Aorta (tissue), 5 donors: ENCODE measurements around the gene EVI5. TPM values are rescaled to one million over a fixed set of nuclear protein-coding genes. Genes with fewer than 3 reads are reported as not detected.

Source experiments
- ATAC-seq: fragments of 200-7000 bp; cut with Tn5 transposase; one replicate; pipeline ENCODE4 v1.9.1; 2022; ENCODE audit warnings: moderate library complexity; ENCODE audit not compliant: low FRiP score
- DNase-seq, 2 donors: peaks; one replicate each; pipeline ENCODE4 v3.0.0-alpha.2; 2020
- H3K27ac ChIP-seq, 2 donors: one replicate each; pipeline ENCODE4 v1.5.1; 2013; ENCODE audit warnings: low read length in 2 of 2, mild to moderate bottlenecking in 2 of 2, moderate library complexity in 2 of 2, control low read depth in 1 of 2, inconsistent platforms in 1 of 2, low read depth in 1 of 2
- H3K27me3 ChIP-seq, 2 donors: one replicate each; pipeline ENCODE4 v1.6.1; 2013; ENCODE audit warnings: control low read depth in 1 of 2, low read length in 1 of 2, mild to moderate bottlenecking in 1 of 2, moderate library complexity in 1 of 2; ENCODE audit not compliant: insufficient read depth in 2 of 2, control insufficient read depth in 1 of 2
- H3K36me3 ChIP-seq, 2 donors: one replicate each; pipeline ENCODE4 v1.6.1; 2013; ENCODE audit warnings: control low read depth in 1 of 2, low read length in 1 of 2, mild to moderate bottlenecking in 1 of 2; ENCODE audit not compliant: insufficient read depth in 2 of 2, control insufficient read depth in 1 of 2
- H3K4me1 ChIP-seq, 2 donors: one replicate each; pipeline ENCODE4 v1.6.1; 2013; ENCODE audit warnings: low read length in 2 of 2, control low read depth in 1 of 2, mild to moderate bottlenecking in 1 of 2, moderate library complexity in 1 of 2; ENCODE audit not compliant: insufficient read depth in 2 of 2, control insufficient read depth in 1 of 2
- H3K4me3 ChIP-seq, 2 donors: one replicate each; pipeline ENCODE4 v1.5.1; 2013; ENCODE audit warnings: low read length in 2 of 2, control low read depth in 1 of 2, mild to moderate bottlenecking in 1 of 2
- H3K9me3 ChIP-seq: one replicate; pipeline ENCODE4 v1.6.1; 2013; ENCODE audit warnings: mild to moderate bottlenecking, low read length; ENCODE audit not compliant: control insufficient read depth
- WGBS, 2 donors: extraction: QIAGEN DNeasy Blood & Tissue Kit; methylation state at CpG; one replicate each; pipeline ENCODE4 v1.1.7; 2013; 5-methylcytosine and 5-hydroxymethylcytosine counted together
- intact Hi-C, 2 donors: fragments of 100-400 bp; cut with DNase I; formaldehyde crosslinking; loops; one replicate each; pipeline versions ENCODE4 v1.14.2 to v1.15.0; 2022
- polyA plus RNA-seq, 2 donors: library from polyadenylated mRNA; stranded (reverse); fragments of 200-250 nt; gene quantifications; one replicate each; pipeline ENCODE4 v1.2.3, GENCODE V29; 2013
- total RNA-seq, 2 donors: library from RNA; stranded (reverse); fragmentation: NEBNext Ultra II Directional; extraction: Animal tissue kit (Norgen Biotek cat#: 25700); gene quantifications; one replicate each; pipeline ENCODE4 v1.2.1, GENCODE V29; 2021
- donor health status: healthy with polysubstance abuse.
- donor health status: Bipolar disorder and iron deficiency.
- donor health status: DM: no; HTN: no; CAD: no.
- donor health status: DM: no; HTN: no; CAD: no.
- donor health status: DM: yes; HTN: yes; CAD: no.

Gene EVI5
- total and polyA plus RNA-seq, 4 donors = 8.3 to 54.7 (median 29.0) TPM

DNA sequence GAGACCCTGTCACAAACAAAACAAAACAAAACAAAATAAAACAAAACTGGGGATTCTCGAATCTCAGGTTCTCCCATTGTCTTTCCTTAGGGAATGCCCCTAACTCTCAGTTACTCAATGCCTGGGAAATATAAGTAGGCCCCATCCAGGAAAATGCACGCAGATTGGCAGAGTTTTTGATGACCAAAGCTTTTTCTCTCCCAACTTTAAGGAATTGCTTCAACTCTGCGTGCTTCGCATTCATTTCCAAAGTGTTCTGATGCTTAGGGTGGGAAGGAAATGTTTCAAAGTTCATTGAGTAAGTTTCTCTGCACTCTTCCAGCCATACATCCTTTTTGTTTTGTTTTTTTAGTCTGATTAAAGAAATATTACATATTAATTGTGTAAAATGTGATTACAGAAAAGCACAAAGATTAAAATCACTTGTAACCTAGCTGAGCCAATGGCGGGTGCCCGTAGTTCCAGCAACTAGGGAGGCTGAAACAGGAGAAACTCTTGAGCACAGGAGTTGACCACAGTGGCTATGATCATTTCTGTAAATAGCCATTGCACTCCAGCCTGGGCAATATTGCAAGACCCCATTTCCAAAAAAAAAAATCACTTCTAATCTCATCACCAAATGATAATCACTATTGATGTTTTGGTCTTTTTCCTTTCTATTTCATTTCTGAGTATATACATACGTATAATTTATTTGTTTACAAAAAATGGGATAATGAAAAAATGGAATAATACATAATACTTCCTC, 18.4 kb upstream of the EVI5 start:
- no peaks in the 10 kb centered on the region for H3K36me3 ChIP-seq
- H3K27ac ChIP-seq = no peak overlapping the region
- peaks cover 0 to 2% of the 10 kb centered on the region in 2 donors for H3K4me1 ChIP-seq
- no peak for DNase-seq
- H3K9me3 ChIP-seq = no peaks in the 10 kb centered on the region
- intact Hi-C loops = no loop called here
- ATAC-seq = no peak
- H3K4me3 ChIP-seq = no peak overlapping the region
- WGBS, 2 donors = 83 to 87% methylated on average over 7 of the region's 7 CpGs
- H3K27me3 ChIP-seq = no peaks in the 10 kb centered on the region

GRCh38 chr1:92797961-92798360, 13.1 kb upstream of the EVI5 start:
- Histone ChIP-seq H3K27ac (no peak overlapping the region), H3K4me3 (no peak overlapping the region), H3K9me3 (no peaks in the 10 kb centered on the region), H3K36me3 (no peaks in the 10 kb centered on the region), H3K4me1 (peaks cover 0 to 2% of the 10 kb centered on the region in 2 donors), H3K27me3 (no peaks in the 10 kb centered on the region)
- 59 to 60% methylated on average over 1 of the region's 1 CpG for WGBS, 2 donors
- intact Hi-C loops = no loop called here
- ATAC-seq = no peak
- no peak for DNase-seq

GRCh38 chr1:92797297-92797696, 12.4 kb upstream of the EVI5 start:
- DNase-seq = no peak
- Histone ChIP-seq H3K27me3 (no peaks in the 10 kb centered on the region), H3K27ac (no peak overlapping the region), H3K9me3 (no peaks in the 10 kb centered on the region), H3K36me3 (no peaks in the 10 kb centered on the region), H3K4me3 (no peak overlapping the region), H3K4me1 (peaks cover 0 to 2% of the 10 kb centered on the region in 2 donors)
- intact Hi-C loops = no loop called here
- no peak for ATAC-seq

- H3K4me1 ChIP-seq = no peaks in the 10 kb centered on the region
- intact Hi-C loops = no loop called here
- H3K27ac ChIP-seq = no peak overlapping the region
- H3K36me3 ChIP-seq = no peaks in the 10 kb centered on the region
- H3K4me3 ChIP-seq = no peak overlapping the region
- 91 to 94% methylated on average over 4 of the region's 4 CpGs for WGBS, 2 donors
- DNase-seq = no peak
- H3K27me3 ChIP-seq = no peaks in the 10 kb centered on the region
- ATAC-seq = no peak
- no peaks in the 10 kb centered on the region for H3K9me3 ChIP-seq
Measured at GRCh38 chr1:92795166-92795565, 10.3 kb upstream of the EVI5 start.

- DNase-seq (no peak), ATAC-seq (no peak)
- WGBS, 2 donors = 84 to 87% methylated on average over 3 of the region's 3 CpGs
- no peak overlapping the region for H3K4me3 ChIP-seq
- no peaks in the 10 kb centered on the region for H3K36me3 ChIP-seq
- no peaks in the 10 kb centered on the region for H3K27me3 ChIP-seq
- intact Hi-C loops = no loop called here
- no peaks in the 10 kb centered on the region for H3K4me1 ChIP-seq
- no peaks in the 10 kb centered on the region for H3K9me3 ChIP-seq
- H3K27ac ChIP-seq = no peak overlapping the region
Measured at GRCh38 chr1:92792340-92792782, 7.5 kb upstream of the EVI5 start.

- H3K4me1 ChIP-seq = no peaks in the 10 kb centered on the region
- H3K9me3 ChIP-seq = no peaks in the 10 kb centered on the region
- intact Hi-C loops = no loop called here
- H3K27ac ChIP-seq = no peak overlapping the region
- no peak overlapping the region for H3K4me3 ChIP-seq
- H3K27me3 ChIP-seq = no peaks in the 10 kb centered on the region
- no peaks in the 10 kb centered on the region for H3K36me3 ChIP-seq
- DNase-seq (no peak), ATAC-seq (no peak)
- 66 to 71% methylated on average over 7 of the region's 7 CpGs for WGBS, 2 donors
Measured at GRCh38 chr1:92791487-92792066, 6.7 kb upstream of the EVI5 start.

DNA sequence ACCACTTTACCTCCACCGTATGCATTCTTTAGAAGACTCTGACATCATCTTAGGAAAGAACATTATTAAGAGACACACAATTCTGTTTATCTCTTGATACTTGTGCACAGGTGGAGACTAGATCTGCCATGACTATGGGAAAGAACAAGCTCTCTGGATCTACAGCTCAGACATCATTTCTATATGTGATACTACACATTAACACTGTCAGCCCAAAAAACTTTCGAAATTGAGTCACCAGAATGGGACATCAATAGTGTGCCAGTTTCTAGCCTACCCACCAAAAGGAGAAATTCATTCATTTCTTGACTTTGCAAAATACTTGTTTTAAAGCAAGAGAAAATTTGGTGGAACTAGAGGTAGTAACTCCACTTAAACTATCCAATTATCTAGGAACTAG, 6.0 kb upstream of the EVI5 start:
- intact Hi-C loops = no loop called here
- WGBS, 2 donors = 95 to 98% methylated on average over 2 of the region's 2 CpGs

GRCh38 chr1:92790081-92790480, 5.2 kb upstream of the EVI5 start:
- no peak for ATAC-seq
- no peak overlapping the region for H3K27ac ChIP-seq
- intact Hi-C loops = no loop called here
- H3K27me3 ChIP-seq = no peaks in the 10 kb centered on the region
- H3K36me3 ChIP-seq = no peaks in the 10 kb centered on the region
- no peaks in the 10 kb centered on the region for H3K9me3 ChIP-seq
- no peak for DNase-seq
- H3K4me1 ChIP-seq = no peaks in the 10 kb centered on the region
- no peak overlapping the region for H3K4me3 ChIP-seq

More for the DNA sequence above, 6.0 kb upstream of the EVI5 start:
- Histone ChIP-seq H3K9me3 (no peaks in the 10 kb centered on the region), H3K4me3 (no peak overlapping the region), H3K36me3 (no peaks in the 10 kb centered on the region), H3K4me1 (no peaks in the 10 kb centered on the region), H3K27me3 (no peaks in the 10 kb centered on the region), H3K27ac (no peak overlapping the region)
- ATAC-seq (no peak), DNase-seq (no peak)
